Endometrial microvascular endothelial cells (primary cell): ENCODE data around the gene GASK1B. TPM values are rescaled to one million over a fixed set of nuclear protein-coding genes. Genes with fewer than 3 reads are reported as not detected.

ENCODE experiments used
- in situ Hi-C: cut with HindIII; loops from 2 replicates; pipeline ENCODE4 v1.10.0; 2017; ENCODE audit warnings: low sequenced_read_pairs, low pct_unique_long_range_greater_than_20kb; ENCODE audit errors: inconsistent ontology term
- total RNA-seq: library from RNA; depleted of rRNA; stranded (reverse); fragments of >200 nt; gene quantifications from one replicate; pipeline ENCODE4 v1.2.3, GENCODE V29; 2015; ENCODE audit errors: inconsistent ontology term

The GASK1B gene
- total RNA-seq, 1 donor from 2014 or later, result 94.8 TPM

DNA sequence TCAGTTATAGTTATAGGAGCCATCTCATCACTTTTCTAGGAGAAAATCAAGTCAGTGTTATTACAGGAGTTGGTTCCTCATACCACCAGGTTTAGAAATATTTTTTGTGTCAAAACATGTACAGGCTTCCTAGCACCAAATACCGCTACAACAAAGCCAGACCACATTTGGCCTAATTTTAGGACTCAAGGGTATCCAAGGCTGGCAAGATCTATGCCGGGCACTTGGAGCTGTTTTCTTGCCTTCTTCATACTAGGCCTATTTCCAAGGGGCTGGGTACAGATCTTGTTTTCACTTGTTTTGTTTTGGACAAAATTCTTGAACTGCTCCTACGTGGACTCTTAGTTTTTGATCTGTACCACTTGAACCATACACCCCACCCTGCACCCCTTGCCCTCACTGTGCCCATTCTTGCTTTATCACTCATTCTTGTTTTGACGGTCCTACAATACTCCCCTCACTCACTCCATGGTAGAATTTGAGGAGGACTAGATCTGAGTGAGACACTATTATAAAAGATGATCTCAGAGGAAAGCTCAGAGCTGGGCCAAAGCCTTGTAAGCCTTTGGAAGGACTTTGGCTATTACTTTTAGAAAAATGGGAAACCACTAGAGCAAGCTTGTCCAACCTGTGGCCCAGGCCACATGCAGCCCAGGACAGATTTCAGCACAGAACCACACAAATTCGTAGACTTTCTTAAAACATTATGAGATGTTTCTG lies 19.8 kb upstream of the GASK1B start:
- in situ Hi-C loops, result no loop called here

DNA sequence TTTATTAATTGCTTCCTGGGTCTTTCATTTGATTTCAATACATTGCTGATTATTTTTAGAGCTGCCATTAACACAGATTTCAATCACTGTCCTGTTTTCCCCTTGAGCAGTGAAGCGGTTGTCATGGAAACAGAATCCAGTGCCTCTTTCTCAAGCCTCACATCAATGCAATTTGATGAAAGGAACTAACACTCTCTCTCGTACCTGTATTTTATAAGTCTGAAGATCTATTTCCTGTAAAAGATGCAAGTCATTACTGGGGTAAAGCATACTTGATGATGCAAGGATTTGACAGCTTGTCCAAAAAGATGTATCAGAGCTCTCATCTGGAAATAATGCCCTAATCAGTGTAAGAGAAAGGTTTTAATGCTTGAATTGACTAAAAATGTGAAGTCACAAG lies 17.9 kb upstream of the GASK1B start:
- in situ Hi-C loops, result no loop called here

DNA sequence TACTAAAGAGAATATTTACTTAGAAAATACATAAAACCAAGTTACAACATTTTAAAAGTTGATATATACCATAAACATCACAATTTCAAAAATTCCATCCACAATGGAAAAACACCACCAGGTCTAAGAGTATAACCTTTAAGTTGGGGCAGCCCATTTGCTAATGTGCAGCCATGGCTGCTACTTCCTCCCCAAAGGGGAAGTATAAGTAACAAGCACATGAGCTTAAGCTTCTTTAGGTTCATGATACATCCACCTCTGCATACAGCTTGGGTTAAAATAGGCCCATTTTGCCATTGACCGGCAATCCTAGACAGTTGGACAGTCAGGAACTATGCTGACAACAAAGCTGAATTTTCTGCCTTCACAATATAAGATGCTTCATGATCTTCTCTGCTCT lies 16.6 kb upstream of the GASK1B start:
- in situ Hi-C loops, result no loop called here

DNA sequence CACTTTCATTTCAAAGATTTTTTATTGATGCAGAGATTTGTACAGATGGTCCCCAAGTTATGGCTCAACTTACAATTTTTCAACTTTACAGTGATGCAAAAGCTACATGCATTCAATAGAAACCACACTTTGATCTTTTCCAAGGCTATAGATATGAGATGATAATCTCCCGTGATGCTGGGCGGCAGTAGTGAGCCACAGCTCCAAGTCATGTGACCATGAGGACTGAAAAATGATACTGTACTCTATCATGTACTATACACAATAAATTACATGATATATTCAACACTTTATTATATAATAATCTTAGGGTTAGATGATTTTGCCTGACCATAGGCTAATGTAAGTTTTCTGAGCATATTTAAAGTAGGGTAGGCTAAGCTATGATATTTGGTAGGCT lies 14.0 kb upstream of the GASK1B start:
- in situ Hi-C loops, result no loop called here

DNA sequence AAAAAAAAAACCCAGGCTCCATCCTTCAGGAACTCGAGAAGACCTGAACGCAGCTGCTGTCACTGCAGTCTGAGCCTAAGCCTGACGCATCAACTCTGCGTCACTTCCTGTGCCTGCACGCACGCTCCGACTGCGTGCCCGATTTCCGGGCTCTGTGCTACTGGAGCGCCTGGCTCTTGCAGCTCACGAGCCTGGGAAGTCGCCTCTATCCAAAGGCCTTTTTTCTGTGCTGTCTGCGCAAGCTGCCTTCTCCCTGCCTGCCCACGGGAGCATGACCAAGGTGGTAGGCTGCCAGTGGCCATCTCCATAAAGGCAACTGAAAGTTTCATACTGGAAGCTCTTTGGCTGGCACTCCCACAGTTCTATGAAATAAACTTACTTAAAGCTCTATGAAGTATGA lies 9.9 kb upstream of the GASK1B start:
- in situ Hi-C loops, result no loop called here

DNA sequence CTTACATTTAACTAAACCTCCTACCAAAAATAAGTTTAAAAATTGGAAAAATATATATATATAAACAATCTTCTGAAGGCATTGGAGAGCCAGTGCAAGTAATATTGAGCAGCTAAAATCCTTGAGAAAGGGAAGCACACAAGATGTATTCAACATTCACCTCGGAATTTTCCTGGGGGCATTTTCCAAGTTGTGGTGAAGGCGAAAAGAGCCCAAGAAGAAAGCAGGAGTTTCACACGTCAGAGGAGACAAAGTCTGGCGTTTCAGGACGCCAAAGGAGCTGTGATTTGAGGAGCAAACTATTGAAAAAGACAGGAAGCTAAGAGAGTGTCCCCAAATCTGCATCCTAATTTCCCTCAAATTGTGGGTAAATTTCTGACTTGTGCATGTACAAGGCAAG lies 9.1 kb upstream of the GASK1B start:
- in situ Hi-C loops, result no loop called here

DNA sequence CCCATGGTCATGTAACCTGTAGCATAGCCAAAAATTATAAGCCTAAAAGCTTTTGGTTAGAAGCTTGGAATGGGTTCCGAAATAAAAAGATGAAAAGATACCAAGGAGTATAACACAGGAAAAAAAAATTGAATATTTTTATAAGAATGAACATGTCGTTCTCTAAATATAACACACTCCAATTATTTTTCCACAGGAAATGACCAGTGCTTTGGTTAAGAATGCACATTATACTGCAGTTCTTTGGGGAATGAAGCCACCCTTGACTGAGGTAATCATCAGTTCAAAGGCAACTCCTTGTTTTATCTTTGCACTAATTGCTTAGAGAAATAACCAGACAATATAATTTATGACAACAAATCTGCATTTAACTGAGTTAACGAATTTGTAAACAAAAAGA lies 6.6 kb upstream of the GASK1B start:
- in situ Hi-C loops, result no loop called here

DNA sequence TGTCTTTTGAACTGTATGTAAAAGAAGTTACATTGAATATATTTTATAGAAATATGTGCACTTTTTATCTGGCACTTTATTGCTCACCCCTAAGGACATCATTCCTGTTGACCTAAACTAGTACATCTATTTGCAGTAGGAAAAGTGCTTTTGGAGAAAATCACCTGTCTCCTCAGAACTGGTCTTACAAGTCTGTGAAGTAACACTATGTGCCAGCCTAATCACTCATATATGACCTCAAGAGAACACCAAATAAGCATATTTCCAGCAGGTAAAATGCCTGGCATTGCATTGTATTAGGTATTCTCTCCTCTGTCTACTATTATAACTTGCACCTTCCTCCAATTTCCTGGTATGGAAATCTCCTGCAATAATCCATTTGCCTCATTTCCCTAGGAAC lies 4.0 kb upstream of the GASK1B start:
- in situ Hi-C loops, result no loop called here

DNA sequence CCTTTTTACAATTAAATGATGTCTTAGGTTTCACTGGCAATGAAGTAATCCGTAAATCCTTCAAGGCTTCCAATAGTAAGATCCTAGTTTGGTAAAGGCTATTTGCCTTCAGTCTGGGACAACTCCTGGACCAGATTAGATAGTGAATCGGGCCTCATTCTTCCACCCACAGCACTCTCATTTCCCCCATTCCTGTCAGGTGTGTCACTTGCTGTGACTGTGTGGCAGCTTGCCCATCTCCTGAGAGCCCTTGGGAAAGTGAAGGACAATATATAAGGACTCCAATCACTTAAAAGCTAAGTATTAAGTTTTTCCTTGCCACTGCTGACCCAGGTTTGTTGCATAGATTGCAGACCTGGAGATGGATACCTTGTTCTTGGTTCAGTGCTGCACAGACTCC lies 3.3 kb upstream of the GASK1B start:
- in situ Hi-C loops, result no loop called here

DNA sequence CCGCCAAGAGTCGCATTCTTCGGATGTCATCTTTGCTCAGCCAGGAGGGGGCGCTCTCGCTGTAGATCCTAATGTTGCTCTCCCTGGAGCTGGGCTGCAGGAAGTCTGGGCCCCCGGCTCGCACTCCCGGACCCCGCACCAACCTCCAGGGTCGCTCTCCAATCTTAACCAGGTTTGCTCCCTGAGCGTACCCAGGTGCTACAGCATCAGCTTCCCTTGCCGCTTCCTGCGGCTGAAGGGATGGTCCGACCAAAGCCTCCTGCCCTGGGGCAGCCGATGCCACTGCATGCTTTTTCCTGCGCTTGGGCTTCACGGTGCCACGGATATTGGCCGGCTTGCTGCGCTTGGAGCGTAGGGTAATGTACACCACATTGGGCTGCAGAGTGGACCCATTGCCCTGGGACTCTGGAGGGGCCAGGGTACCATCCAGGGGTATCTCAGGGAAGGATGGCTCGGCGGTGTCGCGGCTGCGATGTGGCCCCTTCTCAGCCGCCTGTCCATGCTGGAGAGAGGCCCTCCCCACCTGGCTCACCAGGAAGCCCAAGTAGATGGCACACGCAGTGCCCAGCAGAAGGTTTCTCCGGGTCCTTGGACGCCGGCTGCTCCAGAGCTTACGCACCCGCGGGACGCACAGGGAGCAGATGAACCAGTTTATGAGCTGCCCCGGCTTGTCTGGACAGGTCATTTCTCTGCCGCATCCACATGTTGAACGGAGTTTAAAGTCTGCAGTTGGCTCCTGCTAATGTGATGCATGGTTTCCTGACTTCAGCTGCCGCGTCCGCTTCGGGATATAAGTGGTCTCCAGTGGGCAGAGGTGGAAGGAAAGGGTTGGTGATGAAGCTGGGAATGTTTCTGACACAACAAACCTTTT lies 1.9 kb downstream of the GASK1B start:
- in situ Hi-C loops, result loop anchor here (25.0 kb wide), 1 partner anchor 159 kb away; no protein-coding TSS in a partner anchor

DNA sequence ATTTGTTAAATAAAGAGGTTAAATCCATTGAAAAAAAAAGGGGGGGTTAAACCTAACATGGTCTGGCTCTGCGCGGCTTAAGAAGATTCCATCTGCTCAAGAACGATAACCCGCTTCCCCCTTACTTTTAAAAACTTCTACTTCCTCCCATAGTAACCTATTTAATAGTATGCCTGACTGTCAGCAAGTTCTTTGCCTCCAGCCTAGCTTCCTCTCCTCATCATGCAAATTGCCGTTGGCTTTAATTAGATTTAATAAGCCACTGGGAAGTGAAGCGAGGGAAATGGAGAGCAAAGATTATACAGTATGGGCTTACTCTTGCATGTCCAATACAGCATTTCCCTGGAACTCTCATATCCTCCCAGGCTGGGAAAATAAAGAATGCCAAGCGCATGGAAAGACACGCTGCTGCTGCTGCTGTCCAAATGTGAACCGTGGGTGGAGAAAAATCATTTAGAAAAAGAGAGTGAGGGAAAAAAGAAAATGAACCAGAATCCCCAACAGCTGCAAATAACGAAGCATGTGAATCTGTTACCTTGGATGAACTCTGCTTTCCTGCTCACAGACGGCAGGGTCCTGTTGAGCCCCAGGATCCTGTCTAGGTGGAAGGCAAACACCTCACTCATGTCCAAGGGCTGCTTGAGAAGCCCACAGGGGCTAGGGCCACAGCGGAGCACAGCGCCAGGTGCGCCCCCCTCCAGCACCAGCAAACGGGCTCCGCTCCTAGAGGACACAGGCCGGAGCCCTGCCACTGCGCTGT lies 2.7 kb downstream of the GASK1B start:
- in situ Hi-C loops, result loop anchor here (25.0 kb wide), 1 partner anchor 158 kb away; no protein-coding TSS in a partner anchor

DNA sequence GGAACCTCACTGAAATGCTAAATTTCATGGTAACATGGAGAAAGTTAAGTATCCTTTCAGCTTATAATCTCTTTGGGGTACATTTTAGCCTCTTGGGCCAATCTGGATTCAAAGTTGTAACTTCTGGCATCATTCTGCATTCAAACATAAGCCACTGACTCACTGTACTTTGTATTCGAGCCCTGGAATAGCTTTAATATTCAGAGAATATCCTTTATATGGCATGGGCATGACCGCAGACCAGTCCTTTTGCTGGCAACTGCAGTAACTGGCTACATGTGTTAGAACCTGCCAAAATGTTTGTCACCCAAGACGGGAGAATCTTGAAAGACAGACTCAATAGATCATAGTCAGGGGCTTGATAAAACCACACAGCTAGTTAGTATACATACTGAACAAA lies 3.3 kb downstream of the GASK1B start:
- in situ Hi-C loops, result loop anchor here (25.0 kb wide), 1 partner anchor 157 kb away; no protein-coding TSS in a partner anchor

DNA sequence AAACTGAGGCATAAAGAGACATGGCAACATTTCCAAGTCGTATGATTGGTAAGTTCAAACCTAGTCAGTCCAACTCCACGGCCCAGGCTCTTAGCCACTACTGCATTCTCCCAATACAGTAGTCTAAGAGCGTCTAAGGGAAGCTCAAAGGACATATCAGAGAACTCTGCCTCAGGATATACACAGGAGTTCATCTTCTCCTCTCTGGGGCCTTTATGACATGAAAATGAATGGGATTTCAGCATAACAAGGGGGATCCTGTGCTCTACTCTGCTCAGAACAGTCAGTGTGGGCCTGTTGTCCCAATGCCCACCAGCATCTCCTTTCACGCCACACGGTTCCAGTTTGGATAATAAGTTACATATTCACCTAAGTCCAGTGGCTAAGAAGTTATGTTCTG lies 4.2 kb downstream of the GASK1B start:
- in situ Hi-C loops, result loop anchor here (25.0 kb wide), 1 partner anchor 156 kb away; no protein-coding TSS in a partner anchor

DNA sequence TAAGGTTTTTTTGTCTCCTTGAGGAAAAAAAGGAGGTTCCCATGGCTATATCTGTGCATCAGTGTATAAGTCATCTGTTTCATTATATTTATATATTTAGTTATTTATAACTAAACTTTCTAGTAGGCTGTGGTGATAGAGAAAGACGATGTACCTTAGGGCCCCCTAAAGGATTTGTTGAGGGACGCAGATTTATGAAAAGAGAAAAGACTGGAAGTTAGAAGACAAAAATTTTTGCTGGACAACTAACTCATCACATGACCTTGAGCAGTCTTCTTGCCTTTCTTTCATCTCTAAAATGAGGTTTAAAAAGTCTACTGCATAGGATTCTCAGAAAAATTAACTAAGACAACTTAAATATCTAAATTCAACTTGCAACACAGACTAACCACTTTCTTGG lies 6.1 kb downstream of the GASK1B start:
- in situ Hi-C loops, result loop anchor here (25.0 kb wide), 1 partner anchor 154 kb away; no protein-coding TSS in a partner anchor

DNA sequence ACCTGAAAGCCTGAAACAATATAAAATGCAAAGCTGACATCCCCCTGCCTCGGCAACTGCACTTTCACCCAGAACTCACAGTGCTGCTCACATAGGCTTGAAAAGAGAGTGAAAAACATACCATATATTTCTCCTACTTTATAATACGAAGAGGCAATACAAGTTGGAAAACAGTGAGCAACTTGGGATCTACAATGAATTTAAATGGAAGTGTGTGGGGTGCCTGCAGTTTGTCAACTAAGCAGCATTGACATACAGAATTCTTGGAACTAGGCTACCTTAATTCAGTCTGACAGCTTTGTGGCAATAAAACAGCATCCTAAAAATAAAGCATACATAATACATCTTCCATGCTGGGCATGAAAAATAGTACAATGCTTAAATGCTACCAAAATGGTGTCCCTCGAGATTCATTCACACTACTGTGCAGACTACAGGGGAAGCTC lies 8.0 kb downstream of the GASK1B start:
- in situ Hi-C loops, result loop anchor here (25.0 kb wide), 1 partner anchor 152 kb away; no protein-coding TSS in a partner anchor

DNA sequence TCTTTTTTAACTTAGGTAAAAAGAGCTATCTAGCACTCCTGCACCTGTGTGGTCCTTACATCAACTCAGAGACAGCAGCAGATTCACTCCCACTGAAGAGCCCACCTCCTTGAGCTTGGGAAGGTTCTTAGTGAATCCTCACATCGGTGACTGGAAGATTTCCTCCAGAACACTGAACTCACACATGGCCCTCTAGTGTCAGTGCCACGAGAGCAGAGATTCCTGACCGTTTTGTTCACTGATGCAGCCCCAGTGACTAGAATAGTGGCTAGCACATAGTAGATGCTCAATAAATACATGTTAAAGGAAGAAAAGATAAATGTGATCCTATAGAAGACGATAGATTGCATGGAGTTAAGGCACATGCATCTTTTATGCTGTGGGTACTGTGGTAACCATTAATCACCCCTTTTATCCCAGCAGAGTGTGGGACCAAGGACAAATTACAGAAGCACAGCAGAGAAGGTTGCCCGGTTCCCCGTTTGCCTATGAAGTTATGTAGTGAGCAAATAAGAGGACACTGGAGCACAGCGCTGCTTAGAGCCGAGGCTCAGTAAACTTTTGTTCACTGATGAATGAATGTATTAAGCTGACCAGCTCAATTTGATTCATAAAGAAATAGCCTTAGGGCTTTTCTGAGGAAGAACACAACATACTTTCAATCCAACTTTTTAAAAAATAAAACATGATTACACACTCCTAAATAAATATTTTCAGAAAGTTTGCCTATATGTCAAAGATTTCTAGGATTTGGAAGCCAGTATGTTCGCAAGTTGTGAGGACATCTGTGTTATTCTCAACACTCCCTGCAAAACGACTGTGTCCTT lies 8.7 kb downstream of the GASK1B start:
- in situ Hi-C loops, result loop anchor here (25.0 kb wide), 1 partner anchor 152 kb away; no protein-coding TSS in a partner anchor

DNA sequence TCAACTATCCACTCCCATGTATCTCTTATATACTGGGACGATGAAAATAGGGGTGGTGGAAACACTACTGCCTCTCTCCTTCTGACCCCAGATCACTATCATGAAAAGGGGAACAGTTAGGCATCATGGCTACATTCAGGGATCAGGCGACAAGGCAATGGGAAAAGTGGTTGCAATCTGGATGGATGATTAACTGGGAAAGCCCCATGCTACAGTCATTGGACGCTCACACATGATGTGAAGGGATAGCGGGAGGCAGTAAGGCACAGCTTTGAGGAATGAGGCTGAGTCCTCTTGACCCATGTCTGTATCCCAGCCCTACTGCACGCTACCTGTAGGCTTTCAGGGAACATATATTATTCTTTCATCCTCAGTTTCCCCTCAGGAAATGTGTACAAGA lies 10.2 kb downstream of the GASK1B start:
- in situ Hi-C loops, result loop anchor here (25.0 kb wide), 1 partner anchor 150 kb away; no protein-coding TSS in a partner anchor
